ENCODE measurements around the gene DEGS2.

DEGS2 gene

DNA sequence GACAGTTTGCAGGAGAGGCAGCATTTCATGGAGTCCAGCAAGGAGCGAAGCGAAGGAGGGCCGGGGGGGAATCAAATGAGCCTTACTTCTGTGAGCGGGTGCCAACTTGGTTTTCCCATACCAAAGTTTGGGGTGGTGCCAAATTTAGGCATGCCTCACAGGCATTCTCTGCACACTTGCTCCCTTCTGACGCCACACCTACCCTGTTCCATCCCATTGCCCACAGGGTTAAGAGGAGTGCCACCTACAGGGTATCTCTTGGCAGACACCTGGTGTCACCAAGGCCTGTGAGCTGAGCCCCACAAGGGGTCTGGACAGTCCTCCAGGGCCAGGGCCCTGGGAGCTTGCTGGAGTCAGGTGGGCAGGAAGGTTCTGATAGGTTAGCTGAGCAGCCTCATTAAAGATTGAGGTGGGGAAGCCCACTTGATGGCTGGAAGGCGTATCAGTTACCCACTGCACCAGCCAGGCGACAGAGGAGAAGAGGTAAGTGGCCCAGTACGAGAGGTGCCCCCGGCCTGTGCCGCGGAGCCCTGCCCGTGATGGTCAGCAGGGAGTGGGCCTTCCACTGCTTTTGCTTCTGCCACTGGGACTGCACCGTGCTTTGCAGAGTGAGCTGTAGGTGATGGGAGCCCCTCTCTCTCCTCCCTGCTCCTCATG lies 45.2 kb downstream of the DEGS2 start:
- no peak for DNase-seq (ENCODE audit: low read depth in 2 of 2)

DNA sequence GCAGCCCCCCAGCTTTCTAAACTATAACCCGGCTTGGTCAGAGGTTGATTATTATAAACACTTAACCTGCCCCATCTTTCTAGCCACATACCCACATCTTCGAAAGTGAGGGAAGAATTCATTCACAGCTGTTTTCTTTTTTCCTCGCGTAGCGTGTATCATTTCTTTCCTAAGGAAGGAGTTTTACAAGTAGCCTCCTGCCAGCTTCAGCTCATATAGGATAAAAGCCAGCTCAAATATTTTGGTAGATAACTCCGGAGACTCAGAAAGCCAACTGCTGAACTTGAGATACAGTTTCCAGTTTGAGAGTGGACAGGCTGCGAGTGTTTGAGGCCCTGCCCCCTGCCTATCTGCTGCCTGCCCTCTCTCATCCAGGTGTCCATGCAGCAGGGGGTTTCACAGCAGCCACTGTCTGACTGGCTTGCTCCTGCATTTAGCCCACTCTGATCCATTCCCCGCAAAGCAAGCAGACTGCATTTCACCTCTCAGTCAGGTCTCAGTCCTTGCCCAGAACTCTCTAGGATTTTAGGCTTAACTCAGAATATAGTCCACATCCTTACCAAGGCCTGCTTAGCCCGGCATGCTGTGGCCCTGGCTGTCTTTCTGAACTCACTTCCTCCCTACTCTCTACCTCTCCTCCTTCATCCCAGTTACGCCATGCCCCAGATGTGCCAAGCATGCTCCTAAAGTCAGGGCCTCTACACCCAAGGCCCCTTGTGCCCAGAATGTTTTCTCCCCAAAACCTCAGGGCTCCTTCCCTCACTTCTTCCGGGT lies 47.3 kb downstream of the DEGS2 start:
- DNase-seq (ENCODE audit: low read depth in 2 of 2), result no peak

DNA sequence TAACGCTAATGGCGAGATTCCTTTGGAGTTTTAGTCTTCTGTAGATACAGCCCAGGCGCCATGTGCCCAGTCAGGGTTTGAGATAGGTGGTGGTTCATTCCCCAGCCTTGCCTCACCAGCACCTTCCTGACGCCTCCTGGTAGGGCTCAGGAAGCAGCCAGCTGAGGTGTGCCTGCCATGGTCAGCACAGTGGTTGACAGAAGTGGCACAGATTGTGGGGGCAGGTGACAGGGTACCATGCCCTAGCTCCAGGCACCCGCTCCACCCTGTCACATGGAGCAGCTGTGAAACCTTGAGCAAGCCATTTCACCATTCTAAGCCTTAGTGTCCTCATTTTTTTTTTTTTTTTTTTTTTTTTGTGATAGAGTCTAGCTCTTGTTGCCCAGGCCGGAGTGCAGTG lies 48.6 kb downstream of the DEGS2 start:
- DNase-seq (ENCODE audit: low read depth in 2 of 2), result no peak

- no peak for DNase-seq (ENCODE audit: low read depth in 2 of 2)
These were observed 49.9 kb downstream of the DEGS2 start for GRCh38 chr14:100109594-100109955.

DNA sequence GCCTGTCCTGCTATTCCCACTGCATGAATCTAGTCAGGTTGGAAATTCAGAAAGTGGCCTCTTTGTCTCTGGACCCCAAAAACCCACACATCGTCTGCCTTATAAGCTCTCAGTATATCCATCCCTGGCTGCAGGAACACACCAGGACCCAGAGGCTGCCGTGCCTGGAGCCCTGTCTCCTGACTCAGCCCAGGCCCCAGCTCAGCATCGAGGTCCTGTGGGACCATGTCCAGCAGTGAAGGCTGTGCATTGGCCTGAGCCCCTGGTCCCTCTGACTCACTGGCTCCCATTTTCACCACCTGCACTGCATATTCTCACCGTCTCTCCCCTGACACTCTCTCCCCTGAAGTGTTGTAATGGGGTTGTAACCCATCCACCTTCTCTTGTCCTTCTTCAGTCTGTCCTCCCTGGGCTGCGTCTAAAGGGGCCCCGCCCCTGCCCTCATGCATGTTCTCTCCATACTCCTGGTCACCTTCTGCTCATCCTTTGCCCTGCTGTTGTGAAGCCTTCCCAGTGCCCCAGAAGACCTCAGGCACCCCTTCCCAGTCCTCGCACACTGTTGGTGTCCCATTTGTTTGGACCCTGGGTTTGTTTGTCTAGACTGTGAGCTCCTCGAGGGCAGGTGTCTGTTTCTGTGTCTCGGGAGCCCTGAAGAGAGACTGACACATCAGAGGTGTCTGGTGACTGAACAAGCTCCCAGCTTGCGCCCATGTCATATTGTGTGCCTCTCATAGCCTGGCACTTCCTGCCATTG lies 50.4 kb downstream of the DEGS2 start:
- DNase-seq (ENCODE audit: low read depth in 2 of 2), result no peak

DNA sequence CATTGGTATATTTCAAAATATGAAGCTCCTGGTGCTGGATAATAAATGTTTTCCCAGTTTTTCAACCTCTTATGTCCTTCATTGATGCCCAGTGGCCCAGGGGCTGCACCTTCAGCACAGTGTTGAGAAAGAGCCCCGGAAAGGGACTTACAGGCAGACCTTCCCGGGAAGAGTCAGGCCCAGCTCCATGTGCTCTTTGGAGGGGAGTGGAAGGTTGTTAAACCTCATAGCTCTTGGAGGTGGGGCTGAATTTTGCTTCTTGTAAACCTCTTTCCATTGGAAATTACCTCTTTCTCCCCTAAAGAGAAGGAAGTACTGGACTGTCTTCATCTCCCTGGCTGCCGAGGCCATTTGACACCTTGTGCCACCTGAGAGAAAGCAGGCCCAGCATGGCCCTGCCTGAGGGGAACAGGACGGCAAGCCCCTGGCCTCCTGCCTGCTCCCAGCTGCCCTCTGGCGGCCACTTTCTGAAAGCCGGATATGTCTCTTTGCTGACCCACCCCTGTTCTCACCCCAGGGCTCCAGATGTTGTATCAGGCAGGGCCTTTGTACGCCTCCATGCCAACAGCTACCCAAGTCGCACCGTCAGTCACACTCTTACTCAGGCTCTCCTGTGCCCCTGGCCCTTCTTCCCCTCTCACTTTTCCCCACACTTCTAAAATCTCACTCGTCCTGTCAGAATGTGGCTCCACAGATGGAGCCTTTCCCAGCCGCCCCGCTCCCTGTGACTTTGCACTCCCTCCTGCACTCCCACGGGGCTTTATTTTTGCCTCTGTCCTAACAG lies 51.2 kb downstream of the DEGS2 start:
- DNase-seq (ENCODE audit: low read depth in 2 of 2), result no peak

- no peak for DNase-seq (ENCODE audit: low read depth in 2 of 2)
These were observed 52.2 kb downstream of the DEGS2 start for GRCh38 chr14:100107236-100107635.

GRCh38 chr14:100106250-100107112 lies 53.0 kb downstream of the DEGS2 start:
- no peak for DNase-seq (ENCODE audit: low read depth in 2 of 2)

DNA sequence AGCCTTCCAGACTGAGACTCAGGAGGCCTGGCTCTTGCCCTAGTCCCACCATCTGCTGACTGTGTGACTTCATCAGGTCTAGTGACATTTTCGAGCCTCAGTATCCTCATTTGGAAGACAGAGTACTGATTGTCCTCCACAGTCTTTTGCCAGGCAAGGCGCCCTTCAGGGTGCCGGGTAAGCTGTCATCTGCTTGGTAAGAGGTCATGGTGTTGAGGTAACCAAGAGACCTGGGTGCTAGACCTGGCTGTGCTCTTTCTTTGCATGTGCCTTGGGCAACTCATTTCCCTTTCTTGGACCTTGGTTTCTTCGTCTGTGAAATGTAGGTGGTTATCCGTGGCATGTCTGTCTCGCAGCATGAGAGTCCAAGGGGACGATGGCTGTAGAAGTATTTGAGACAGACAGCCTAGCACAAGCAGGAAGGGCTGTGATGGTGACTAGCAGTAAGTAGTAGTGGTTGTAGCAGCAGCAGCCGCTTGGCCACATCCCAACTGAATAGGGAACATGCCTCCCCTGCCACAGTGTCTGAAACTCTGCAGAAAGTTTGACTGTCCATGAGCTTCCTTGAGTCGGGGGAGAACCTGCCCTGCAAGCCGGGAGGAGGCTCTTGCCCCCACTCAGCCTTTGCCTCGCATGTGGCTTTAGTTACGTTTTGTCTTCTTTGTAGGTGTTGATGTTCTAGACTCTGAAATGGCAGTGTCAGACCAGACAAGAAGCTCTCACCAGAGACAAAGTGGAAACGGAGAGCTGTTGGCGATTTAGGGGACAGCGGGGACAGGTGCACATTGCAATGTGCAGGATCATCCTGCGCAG lies 53.9 kb downstream of the DEGS2 start:
- no peak for DNase-seq (ENCODE audit: low read depth in 2 of 2)

GRCh38 chr14:100104523-100105300 lies 54.7 kb downstream of the DEGS2 start:
- DNase-seq (ENCODE audit: low read depth in 2 of 2), result peak; percentile 33

DNA sequence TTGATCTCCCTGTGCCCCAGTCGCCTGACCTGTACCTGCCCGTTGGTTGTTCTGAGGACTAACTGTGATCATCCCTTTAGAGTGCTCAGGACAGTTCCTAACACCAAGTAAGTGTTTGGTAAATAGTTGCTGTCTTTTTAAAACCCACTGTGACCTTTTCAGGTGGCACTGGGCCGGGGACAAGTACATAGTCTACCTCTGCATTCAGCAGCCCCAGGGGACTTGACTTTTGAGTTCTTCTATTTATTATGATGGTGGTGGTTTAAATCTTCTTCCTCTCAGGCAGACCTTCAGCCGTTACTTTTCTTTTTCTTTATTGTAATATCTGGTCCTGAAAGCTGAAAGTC lies 55.5 kb downstream of the DEGS2 start:
- DNase-seq (ENCODE audit: low read depth in 2 of 2), result no peak

DNA sequence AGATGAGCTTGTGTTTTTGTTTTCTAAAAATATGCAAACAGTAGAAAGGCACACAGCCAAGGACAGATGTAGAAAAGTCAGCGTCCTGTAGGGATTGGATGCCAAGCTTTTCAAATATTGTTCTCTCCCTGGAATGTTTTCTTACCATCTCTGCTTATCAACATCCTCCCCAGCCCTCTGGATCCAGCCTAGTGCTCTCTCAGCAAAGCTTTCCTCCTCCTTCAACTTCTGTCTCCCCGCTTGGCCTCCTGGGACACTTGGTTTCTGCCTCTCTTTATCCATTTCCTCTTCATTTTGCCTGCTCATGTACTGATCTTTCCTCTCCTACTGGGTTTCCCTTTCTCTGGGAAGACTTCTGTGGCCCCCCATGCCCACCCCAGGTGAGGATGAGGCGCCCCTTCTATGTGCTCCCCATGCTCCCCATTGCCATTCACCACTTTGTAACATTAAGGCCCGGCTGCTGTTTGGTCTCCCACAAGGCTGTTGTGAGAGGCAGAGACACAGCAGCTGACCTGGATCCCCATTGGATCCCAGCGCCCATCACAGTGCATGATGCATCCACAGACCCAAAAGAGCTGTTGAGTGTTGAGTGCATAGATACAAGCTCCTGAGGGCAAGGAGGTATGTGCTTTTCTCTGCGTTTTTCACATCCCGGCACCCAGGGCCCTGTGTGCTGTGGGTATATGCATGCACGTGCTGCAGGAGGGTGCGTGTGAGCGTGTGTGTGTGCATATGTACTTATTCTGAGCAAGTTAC lies 56.0 kb downstream of the DEGS2 start:
- DNase-seq (ENCODE audit: low read depth in 2 of 2), result no peak

DNA sequence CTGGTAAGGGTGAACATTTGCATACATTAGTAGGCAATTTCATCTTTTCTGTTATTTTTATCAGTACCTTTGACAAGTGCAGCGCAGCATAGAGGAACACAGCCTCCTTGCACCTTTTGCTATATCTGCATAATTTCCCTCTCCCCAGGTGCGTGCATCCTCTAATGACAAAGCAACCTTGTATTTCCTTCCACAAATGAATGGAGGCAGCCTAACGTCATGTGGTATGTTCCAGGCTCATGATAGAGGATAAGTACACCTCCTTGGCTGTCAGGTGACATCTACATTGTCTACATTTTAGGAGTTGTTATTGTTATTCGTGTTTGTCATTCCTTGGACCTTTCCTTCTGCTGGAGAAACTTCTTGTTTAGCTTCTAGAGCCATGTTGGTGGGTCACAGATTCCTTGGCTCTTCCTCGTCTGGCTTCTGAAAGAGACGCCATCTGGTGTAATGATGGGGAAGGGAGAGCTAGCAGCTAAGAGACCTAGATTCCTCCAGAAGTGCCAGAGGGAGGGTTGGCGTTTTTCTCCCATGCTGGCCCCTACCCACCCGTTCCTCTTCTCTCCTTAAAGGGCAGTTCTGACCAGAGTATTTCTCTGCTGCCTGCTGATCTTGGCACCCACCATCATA lies 57.2 kb downstream of the DEGS2 start:
- DNase-seq (ENCODE audit: low read depth in 2 of 2), result no peak

GRCh38 chr14:100100032-100100703 lies 59.3 kb downstream of the DEGS2 start:
- DNase-seq (ENCODE audit: low read depth in 2 of 2), result no peak

DNA sequence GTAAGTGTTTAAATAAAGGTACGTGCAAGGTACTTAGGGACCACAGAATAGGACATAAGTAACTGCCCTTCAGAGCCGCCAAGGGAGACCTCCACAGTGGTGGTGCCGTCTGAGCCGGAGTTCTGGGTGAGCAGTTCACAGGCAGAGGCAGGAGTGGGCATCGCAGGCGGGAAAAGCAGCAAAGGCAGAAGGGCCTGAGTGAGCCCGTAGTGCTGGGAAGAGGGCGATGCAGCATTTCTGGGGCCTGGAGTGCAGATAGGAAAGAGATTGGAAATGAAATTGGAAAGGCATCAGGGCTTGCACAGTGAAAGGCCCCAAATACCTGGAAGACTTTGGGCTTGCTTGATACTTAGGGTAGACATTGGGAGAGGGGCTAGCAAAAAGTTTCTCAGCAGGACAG lies 61.3 kb downstream of the DEGS2 start:
- no peak for DNase-seq (ENCODE audit: low read depth in 2 of 2)

- DNase-seq (ENCODE audit: low read depth in 2 of 2), result peak; percentile 37 to 53
These were observed 62.8 kb downstream of the DEGS2 start for GRCh38 chr14:100096656-100097055.
